ENCODE results near the gene RIMS1.

DNA sequence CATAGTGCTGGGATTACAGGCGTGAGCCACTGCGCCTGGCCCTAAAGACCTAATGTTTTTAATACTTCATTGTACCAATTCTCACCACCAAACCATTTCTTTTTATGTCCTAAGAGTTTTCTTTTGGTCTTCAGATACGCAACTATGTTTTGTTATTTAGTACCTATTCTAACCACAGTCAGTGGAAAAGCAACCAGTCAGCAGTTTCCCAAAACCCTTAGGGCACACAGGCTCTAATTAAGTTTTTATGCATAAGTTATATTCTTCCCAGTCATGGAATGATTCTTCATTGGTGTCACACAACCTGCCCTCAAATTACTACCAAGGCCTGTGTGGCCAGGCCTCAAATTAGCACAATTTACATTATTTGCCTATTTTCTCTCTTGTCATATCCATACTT lies 487.8 kb downstream of the RIMS1 start:
- TF ChIP-seq POLR2A (IDR thresholded peaks at IDR 0.05; ENCODE audit: low read depth, low read length) (no peak), POLR2AphosphoS5 (IDR thresholded peaks at IDR 0.05; ENCODE audit: low read depth, low read length) (no peak)
